Measurements from ENCODE around the gene ARHGAP24.
A peak's percentile ranks its signal among the peaks of the same experiment; 100 is the strongest.
"Not testable (repeated sequence)": the region's sequence is repeated elsewhere in the genome, so short reads cannot be mapped to it uniquely, and the experiment has no call there.

The ARHGAP24 gene

DNA sequence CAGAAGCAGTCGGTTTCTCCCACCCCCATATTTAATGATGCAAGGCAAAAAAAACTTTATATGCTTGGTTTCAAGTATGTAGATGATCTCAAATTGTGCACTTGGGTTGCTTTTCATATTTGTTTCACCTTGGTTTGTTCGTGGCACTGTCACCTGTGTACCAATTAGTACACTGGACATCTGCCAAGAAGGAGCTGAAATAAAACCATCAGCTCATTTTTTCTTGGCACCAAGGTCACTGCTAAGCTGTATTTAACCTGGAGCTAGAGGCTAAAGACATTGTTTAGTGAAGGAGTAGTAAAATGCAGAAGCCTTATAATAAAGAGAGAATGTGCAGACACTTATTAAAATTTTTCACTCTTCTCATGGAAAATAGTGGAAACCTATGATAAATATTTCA lies 430.8 kb downstream of the ARHGAP24 start:
- DNase-seq, result no peak
- intact Hi-C loops (cut with DNase I), result no loop called here

DNA sequence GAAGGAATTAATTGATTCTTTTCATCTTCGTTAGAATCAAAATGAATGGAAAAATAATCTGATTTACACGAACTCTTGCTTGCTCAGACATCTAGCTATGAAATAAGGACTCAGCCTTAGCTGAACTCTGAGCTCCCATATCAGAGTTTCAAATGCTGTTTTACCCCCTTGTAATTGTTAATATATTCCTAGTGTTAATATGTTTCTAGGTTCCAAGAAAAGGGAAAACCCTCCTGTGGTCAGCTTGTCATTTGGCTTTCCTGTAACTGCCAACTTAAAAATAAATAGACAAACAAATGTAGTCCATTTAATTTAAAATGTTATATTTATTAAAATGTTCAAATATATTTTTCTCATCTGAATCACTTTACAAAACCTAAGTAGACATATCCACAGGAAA lies 432.1 kb downstream of the ARHGAP24 start:
- no peak for DNase-seq
- intact Hi-C loops (cut with DNase I), result no loop called here

DNA sequence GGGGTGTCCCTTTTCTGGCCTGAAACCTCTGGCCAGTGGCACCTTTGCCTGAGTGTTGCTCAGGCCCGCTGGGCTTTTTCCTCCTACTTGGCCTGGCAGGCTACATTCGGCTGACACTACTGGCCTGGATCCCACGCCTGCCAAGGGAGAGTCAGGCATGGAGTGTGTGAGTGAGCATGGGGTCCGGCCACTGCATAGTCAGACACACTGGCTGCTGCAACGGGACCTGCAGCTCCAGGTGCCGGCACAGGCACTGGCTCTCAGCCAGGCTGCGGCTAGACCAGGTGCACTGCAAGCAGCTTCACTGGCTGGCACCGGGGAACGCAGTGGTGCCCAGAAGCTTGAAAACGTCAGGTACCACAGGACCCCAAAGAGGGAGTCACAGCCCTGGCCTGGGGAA lies 434.9 kb downstream of the ARHGAP24 start:
- intact Hi-C loops (cut with DNase I), result no loop called here
- peak in 9 of 42 donors; percentile 5 to 46 (median 24) for DNase-seq

DNA sequence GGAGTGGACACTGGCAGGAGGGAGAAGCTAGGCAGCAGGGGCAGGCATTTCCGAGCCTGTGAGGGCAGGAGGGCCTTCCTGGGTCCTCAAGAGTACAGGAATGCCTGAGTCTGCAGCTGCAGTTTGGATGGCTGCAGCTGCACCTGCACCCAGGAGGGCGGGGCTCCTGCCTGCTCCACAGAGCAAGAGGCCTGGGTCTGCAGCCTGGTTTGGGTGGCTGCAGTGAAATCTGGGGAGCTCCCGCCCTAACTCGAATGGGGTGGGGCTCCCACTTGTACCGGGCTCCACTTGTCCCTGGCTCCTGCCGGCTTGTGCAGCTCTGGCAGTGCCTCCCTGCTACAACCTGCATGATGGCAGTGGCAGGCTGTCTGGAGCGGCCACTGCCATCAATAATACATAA lies 436.0 kb downstream of the ARHGAP24 start:
- intact Hi-C loops (cut with DNase I), result no loop called here

DNA sequence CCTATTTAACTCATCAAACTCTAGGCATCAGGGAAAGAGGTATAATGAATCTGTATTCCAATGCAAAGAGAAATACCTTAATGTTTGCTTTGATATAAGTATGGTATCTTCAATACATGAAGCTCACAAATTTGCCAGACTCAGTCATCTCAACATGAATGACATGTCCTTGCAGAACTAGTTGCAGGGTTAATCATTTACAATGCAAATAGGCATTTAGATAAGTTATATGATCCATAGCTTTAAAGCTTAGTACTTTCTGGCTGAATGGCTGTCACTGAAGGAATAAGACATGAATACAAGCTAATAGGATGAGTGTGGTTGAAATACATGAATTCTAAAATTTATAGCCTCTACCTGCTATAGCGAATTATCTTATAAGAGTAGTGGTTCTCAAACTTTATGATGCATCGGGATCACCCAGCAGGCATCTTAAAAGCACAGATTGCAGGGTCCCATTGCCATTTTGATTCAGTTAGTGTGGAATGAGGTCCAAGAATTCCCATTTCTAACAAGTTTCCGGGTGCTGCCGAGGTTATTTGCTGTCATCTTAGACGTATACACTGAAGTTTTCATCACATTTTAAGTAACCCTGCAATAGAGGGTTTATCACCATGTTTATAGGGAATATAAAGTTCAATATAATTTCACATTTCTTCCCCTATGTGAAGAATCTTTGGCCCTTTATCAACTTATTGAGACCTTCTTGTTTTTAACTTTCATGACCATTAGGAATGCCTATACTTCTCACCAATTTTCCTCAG lies 439.2 kb downstream of the ARHGAP24 start:
- DNase-seq, result no peak
- intact Hi-C loops (cut with DNase I), result no loop called here

More for the DNA sequence above, 436.0 kb downstream of the ARHGAP24 start:
- DNase-seq, result no peak

DNA sequence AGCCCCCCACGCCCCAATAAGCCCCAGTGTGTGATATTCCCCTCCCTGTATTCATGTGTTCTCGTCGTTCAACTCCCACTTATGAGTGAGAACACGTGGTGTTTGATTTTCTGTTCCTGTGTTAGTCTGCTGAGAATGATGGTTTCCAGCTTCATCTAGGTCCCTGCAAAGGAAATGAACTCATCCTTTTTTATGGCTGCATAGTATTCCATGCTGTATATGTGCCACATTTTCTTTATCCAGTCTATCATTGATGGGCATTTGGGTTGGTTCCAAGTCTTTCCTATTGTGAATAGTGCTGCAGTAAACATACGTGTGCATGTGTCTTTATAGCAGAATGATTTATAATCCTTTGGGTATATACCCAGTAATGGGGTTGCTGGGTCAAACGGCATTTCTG lies 440.6 kb downstream of the ARHGAP24 start:
- intact Hi-C loops (cut with DNase I); DNase-seq: not testable (repeated sequence)

DNA sequence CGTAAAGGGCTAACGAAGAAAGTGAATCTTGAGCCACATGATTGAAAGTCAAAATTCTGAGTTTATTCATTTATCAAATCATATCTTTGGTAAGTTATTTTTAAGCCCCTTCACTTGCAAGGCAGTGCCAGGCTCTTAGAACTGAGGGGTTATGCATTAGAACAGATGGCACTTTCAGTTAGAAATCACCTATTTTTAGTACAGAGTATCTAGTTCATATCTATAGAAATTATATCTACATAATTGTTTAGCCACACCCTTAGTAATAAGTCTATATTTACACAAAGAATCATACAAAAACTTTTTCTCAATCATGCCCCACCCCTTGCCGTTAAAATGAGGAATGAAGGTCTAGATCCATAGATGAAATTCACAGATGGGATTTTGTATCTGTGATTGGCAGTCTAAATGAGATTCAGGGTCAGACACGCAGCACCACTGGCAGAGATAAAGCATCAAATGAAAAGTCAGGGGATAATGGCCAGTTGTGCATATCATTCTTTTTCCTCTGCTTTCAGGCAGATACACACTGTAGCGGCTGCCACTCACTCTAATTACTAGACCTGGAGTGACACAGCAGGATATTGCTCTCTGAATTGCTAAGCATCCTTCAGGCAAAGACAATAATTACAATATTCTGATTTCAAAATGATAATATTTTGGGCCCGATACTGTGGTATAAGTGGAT lies 444.4 kb downstream of the ARHGAP24 start:
- no peak for DNase-seq
- intact Hi-C loops (cut with DNase I), result no loop called here

DNA sequence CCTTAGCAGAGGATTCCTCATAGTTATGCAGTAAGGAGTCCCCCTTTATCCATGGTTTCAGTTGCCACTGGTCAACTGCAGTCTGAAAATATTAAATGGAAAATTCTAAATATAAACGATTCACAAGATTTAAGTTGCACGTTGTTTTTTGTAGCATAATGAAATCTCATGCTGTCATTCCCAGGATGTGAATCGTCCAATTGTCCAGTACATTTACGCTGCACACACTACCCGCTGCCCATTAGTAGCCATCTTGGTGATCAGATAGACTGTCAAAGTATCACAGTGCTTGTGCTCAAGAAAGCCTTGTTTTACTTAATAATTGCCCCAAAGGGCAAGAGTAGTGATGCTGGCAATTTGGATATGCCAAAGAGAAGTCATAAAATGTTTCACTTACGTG lies 450.1 kb downstream of the ARHGAP24 start:
- DNase-seq, result no peak
- intact Hi-C loops (cut with DNase I), result no loop called here

DNA sequence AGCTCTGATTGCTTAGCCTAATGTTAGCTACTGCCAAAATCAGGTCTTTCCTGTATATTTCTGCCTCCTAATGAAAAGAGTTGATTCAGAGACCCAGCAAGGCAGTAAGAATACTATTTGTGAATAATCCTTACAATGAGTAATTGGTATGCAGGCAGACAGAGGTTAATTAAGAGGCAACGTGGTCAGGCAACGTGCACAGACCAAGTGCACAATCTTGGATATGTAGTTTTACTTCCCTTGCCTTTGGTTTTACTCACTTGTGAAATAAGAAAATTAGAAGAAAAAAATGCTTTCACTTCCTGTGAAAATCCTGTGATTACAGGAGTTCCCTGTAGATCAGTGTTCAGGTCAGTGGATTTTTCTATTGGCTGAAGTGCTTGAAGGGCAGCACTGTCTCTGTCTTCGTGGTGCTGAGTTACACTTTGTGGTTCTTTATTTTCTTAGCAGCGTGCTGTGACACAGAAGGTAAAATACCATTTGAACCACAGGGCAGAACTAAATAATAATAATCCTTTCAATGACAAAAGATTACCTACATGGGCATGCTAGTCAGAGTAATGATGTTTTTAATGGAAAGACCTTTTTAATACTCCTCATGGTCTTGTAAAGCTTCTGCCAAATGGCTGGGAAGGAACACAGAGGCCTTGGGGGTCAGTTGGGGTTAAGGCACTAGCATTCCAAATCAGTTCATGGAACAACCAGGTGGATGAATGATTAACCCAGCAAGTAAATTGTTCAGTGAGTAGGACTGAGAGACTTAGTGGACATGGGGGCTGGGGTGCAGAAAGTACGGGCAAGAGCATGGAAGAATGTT lies 454.0 kb downstream of the ARHGAP24 start:
- no peak for DNase-seq
- intact Hi-C loops (cut with DNase I), result no loop called here

DNA sequence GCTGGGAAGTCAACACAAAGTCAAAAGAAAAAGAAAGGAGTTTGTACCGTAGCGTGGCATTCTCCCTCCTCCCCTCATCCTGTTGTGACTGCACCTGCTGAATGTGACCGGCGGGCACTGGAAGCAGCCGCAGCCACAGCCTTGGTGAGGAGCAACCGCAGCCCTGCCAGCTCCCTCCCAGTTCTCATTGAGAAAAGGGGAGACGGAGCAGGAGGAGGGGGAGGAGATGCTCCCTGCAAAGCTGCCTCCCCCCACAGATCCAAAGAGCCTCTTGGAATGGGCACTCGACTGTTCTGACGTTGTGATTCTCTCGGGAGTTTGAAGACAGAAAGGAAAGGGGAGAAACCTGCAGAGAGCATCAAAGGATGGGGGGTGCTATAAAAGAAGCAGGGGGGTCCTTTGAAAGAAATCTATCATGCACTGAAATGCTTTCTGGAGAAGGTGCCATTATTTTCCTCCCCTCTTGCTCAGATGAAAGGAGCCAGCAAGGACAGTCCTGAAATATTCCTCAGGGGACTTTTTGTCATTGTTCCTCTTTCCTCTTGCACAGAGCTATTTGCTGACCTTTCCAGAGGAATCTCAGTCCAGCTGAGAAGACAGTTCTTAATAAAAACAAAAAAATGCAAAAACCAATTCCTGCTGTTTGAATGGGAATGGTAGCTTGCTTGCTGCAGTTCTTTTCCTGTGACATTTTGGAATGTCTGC lies 455.2 kb downstream of the ARHGAP24 start:
- DNase-seq, result peak in 9 of 42 donors; percentile 6 to 46 (median 17)
- intact Hi-C loops (cut with DNase I), result no loop called here

DNA sequence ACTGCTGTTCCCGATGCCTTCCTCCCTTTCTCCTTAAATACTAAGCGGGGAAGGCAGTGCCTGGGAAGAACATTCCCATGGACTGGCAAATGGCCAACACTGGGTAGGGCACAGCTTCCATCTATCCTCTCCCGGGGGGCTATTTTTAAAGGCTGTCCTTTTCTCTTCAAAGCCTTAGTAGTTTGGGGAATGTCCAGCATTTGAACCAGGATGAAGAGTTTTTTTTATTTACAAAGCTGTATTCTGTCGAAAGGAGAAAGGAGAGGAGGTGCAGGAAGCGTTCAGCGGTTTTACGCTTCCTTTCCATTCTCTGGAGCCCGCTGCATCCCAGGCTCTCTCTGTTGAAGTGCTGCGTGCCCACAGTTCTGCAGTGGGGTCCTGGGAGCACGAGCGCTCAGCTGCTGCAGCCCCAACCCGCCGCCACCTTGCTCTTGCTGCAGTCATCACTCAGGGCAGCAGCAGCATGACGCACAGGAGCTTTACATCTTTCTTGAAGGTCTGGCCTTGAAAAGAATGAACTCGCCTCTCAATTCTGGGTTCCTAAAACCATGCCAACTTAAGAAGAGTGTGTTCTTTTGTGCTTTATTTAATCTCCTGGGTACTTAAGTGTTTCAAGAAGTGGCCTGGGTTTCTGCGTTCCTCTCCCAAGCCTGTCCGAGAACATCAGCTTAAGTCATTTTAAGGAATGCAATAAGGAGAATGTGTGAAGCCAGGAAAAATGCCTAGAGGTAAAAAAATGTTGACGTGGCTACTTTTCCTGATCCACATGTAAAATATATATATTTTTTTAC lies 457.7 kb downstream of the ARHGAP24 start:
- peak in 3 of 42 donors; percentile 11 to 17 (median 16) for DNase-seq
- intact Hi-C loops (cut with DNase I), result no loop called here

DNA sequence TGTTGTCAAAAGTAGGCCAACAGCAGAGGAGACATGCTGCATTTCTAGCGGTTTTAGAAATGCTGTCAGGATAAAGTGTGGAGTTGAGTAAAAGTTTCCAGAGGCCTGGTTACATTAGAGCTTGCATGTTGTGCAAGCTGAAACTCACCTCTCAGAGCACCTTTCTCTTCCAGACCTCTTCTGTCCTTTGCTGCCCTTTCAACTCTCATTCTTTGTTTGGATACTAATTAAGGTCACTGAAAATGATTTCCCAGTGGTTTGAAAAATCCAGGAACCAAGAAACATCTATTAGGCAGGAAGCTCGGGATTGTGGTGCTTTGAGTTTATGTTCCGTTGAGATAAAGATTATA lies 458.3 kb downstream of the ARHGAP24 start:
- intact Hi-C loops (cut with DNase I), result no loop called here
- DNase-seq, result no peak

DNA sequence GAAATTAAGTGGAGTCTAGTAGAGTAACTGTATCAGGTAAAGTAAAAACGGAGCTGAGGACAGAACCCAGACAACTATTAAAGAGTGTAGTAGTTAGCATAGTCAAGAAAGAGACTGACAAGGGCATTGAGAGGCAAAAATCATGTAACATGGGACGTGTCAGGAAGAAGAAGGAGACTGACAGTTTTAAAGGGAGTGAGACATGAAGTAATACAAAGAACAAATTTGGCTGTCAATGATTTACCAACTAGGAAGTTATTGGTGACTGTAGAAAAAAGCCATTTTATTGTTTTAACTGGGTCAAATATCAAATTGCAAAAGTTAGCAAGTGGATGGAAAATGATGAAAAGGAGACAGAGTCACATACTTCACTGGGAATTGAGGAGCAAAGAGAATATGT lies 462.6 kb downstream of the ARHGAP24 start:
- intact Hi-C loops (cut with DNase I), result no loop called here
- no peak for DNase-seq

DNA sequence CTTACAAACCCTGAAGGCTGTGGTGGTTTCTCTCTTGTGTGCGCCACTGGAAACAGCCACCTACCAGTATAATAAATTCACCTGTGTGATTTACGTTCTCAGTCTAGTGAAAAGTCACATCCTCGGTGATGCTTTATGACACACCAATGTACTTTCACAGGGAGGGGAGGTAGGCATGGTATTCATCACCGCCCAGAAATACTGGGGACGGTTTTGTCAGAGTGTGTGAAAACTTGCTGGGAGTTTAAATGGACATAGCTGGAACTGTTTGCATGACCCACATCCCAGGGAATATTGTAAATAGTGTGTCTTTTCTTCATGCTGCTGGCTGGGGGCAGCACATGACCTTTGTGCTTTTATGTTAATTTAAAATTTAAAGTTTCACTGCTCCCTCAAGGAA lies 463.1 kb downstream of the ARHGAP24 start:
- no peak for DNase-seq

DNA sequence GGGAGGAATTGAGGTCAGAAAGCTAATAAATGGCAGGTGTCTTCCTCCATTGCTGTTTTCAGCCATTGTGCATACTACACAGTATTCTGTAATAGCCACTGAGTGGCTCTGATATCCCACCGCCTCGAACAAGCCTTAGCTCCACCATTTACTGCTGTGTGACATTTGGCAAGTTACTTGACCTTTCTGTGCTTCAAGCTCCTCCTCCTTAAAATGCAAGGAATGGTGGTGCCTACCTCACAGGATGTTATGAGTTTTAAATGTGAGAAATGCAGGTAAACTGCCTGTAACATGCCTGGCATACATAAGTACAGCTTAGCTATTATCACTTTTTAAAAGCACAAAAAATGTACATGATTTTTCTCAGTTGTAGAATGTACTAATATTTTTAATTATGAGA lies 464.0 kb downstream of the ARHGAP24 start:
- intact Hi-C loops (cut with DNase I), result no loop called here

More for the DNA sequence above, 463.1 kb downstream of the ARHGAP24 start:
- intact Hi-C loops (cut with DNase I), result no loop called here

DNA sequence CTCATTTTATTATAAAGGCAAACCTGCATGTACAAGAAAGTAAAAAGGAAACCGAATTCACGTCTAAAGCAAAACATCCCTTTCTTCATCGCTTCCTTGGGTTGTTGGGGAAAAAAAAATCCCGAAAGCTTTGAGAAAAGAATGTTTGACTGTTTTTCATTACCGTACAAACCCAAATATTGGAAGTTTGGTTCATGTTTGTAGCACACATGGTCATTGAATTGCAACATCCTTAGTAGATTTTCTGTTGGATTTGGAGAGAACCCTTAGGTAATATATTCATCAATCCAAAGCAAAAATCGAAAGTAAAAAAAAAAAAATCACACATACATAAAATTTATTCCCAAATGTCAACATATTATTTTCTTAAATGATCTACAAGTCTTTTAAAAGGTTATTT lies 464.6 kb downstream of the ARHGAP24 start:
- DNase-seq, result no peak
- intact Hi-C loops (cut with DNase I), result no loop called here

More for the DNA sequence above, 464.0 kb downstream of the ARHGAP24 start:
- no peak for DNase-seq

DNA sequence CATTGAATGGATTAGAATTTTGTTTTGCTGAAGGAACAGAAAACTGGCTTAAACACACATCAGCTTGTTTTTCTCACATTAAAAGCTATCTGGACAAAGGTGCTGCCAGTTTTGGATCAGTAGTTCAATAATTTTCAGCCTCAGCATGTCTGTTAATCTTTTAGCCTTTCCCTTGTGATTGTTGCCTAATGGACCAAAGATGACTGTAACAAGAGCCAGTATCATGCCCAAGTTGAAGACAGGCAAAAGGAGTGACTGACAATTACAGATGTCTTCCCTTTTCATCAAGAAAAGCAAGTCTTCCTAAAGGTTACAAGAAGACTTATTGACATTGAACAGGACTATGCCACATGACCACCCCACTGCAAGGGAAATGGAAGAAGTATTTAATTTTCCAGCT lies 465.2 kb downstream of the ARHGAP24 start:
- intact Hi-C loops (cut with DNase I), result no loop called here
- DNase-seq, result no peak

DNA sequence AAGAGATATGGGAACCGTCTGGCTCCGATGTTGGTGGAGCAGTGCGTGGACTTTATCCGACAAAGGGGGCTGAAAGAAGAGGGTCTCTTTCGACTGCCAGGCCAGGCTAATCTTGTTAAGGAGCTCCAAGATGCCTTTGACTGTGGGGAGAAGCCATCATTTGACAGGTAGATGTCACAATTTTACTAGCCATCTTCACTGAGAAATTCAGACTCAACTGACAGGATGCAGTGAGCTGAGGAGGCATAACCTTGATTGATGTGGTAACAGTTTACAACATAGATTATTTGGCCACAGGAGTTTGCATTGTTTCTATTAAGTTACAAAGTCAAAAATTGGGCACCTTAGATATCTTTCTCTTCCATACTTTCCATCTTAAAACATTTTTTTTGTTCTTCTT lies 467.2 kb downstream of the ARHGAP24 start:
- intact Hi-C loops (cut with DNase I), result no loop called here
- DNase-seq, result no peak

DNA sequence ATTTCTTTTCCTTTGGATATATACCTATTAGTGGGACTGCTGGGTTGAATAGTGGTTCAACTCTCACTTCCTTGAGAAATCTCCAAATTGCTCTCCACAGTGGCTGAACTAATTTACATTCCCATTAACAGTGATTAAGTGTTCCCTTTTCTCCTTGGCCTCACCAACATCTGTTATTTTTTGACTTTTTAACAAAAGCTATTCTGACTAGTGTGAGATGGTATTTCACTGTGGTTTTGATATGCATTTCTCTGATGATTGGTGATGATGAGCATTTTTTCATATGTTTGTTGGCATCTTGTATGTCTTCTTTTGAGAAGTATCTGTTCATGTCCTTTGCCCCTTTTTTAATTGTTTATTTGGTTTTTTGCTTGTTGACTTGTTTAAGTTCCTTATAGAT lies 471.9 kb downstream of the ARHGAP24 start:
- intact Hi-C loops (cut with DNase I), result no loop called here
- no peak for DNase-seq

Data from head of caudate nucleus (tissue), 42 donors.